H1 (cell line): Measurements from ENCODE around the gene PTPRE. TPM values are rescaled to one million over a fixed set of nuclear protein-coding genes. Genes with fewer than 3 reads are reported as not detected.
A peak's percentile ranks its signal among the peaks of the same experiment; 100 is the strongest.

Source experiments
- CTCF ChIA-PET: fragments of 300-600 bp; sonication (Branson Sonifier 250); formaldehyde crosslinking; loops from one replicate; lab custom pipeline; 2021; ENCODE audit not compliant: partially characterized antibody; lab: Charles Lee
- POLR2A ChIA-PET: fragments of 300-600 bp; sonication (Branson Sonifier 250); formaldehyde crosslinking; loops from one replicate; lab custom pipeline; 2021; ENCODE audit warnings: inconsistent platforms; ENCODE audit not compliant: partially characterized antibody; lab: Charles Lee
- DNase-seq, 2 experiments: peaks; one replicate each; pipeline versions ENCODE4 v3.0.0 to v3.0.0-alpha.2; 2010 to 2022; ENCODE audit warnings: low spot score in 2 of 2, low read depth in 1 of 2, mixed read lengths in 1 of 2
- FAIRE-seq: peaks from 2 replicates; lab custom pipeline; 2011; peaks lifted over from hg19 to GRCh38; lab: Jason Lieb, UNC
- H2AFZ ChIP-seq: 2 replicates; pipeline ENCODE4 v1.8.1; 2012; ENCODE audit warnings: low read length, inconsistent platforms
- H2AK5ac ChIP-seq: 2 replicates; pipeline ENCODE4 v1.6.1; 2013; ENCODE audit warnings: low read depth, low read length
- H2BK120ac ChIP-seq: replicated peaks from 2 replicates; pipeline ENCODE3; 2013; ENCODE audit warnings: low read depth, low read length, inconsistent platforms
- H2BK12ac ChIP-seq: 2 replicates; pipeline ENCODE4 v1.6.1; 2013; ENCODE audit warnings: low read depth, low read length
- H2BK15ac ChIP-seq: 2 replicates; pipeline ENCODE4 v1.6.1; 2013; ENCODE audit warnings: low read length
- H2BK20ac ChIP-seq: 2 replicates; pipeline ENCODE4 v1.6.1; 2013; ENCODE audit warnings: low read length
- H2BK5ac ChIP-seq: 2 replicates; pipeline ENCODE4 v1.6.1; 2013; ENCODE audit warnings: low read depth, low read length
- H3K14ac ChIP-seq: 2 replicates; pipeline ENCODE4 v1.6.1; 2013; ENCODE audit warnings: inconsistent platforms; ENCODE audit not compliant: insufficient read length
- H3K18ac ChIP-seq: 2 replicates; pipeline ENCODE4 v1.6.1; 2013; ENCODE audit warnings: low read length; ENCODE audit errors: extremely low read depth
- H3K23ac ChIP-seq: 2 replicates; pipeline ENCODE4 v1.6.1; 2013; ENCODE audit warnings: inconsistent platforms; ENCODE audit not compliant: insufficient read length
- H3K23me2 ChIP-seq: 2 replicates; pipeline ENCODE4 v1.6.1; 2013; ENCODE audit warnings: low read depth, low read length
- H3K27ac ChIP-seq: 2 replicates; pipeline ENCODE4 v1.6.1; 2011; ENCODE audit warnings: low read depth, low read length, inconsistent platforms
- H3K27me3 ChIP-seq, 4 experiments: replicated peaks in 1 of 4; 1 replicate in 1 of 4; 2 replicates in 3 of 4; pipeline versions ENCODE4 v1.6.1 to v1.8.1; 2011 to 2013; ENCODE audit warnings: low read length in 3 of 4, mild to moderate bottlenecking in 3 of 4, inconsistent platforms in 2 of 4, mixed read lengths in 2 of 4, moderate library complexity in 1 of 4; ENCODE audit not compliant: control insufficient read depth in 3 of 4, insufficient read depth in 3 of 4; ENCODE audit errors: extremely low read depth in 1 of 4
- H3K36me3 ChIP-seq, 4 experiments: 2 replicates each; pipeline versions ENCODE4 v1.6.1 to v1.8.1; 2011 to 2013; ENCODE audit warnings: mild to moderate bottlenecking in 4 of 4, low read length in 3 of 4, moderate library complexity in 2 of 4, control low read depth in 1 of 4, inconsistent platforms in 1 of 4; ENCODE audit not compliant: insufficient read depth in 4 of 4, control insufficient read depth in 2 of 4
- H3K4ac ChIP-seq: replicated peaks from 2 replicates; pipeline ENCODE3; 2013; ENCODE audit warnings: low read length, low read depth, mixed read lengths, inconsistent platforms; ENCODE audit not compliant: insufficient read length
- H3K4me1 ChIP-seq, 4 experiments: replicated peaks in 1 of 4; 1 replicate in 1 of 4; 2 replicates in 3 of 4; pipeline versions ENCODE4 v1.6.1 to v1.8.1; 2011 to 2013; ENCODE audit warnings: low read length in 3 of 4, inconsistent platforms in 2 of 4, mixed read lengths in 1 of 4; ENCODE audit not compliant: insufficient read depth in 4 of 4, control insufficient read depth in 3 of 4
- H3K4me2 ChIP-seq, 2 experiments: 2 replicates each; pipeline versions ENCODE4 v1.6.1 to v1.8.1; 2011 to 2013; ENCODE audit warnings: low read depth in 2 of 2, low read length in 2 of 2, control low read depth in 1 of 2, inconsistent platforms in 1 of 2, mild to moderate bottlenecking in 1 of 2; ENCODE audit not compliant: insufficient read depth in 1 of 2
- H3K4me3 ChIP-seq, 4 experiments: fragments of 200-600, 300-600 bp in 1 of 4; sonication (generic), shearing (Covaris generic), sonication (Bioruptor Twin) in 1 of 4; 2 replicates each; pipeline versions ENCODE4 v1.5.1 to v1.8.1; 2011 to 2016; ENCODE audit warnings: low read length in 4 of 4, low read depth in 3 of 4, control low read depth in 2 of 4, inconsistent platforms in 2 of 4, mild to moderate bottlenecking in 2 of 4, mixed read lengths in 1 of 4, moderate library complexity in 1 of 4; ENCODE audit not compliant: insufficient read depth in 2 of 4; ENCODE audit errors: extremely low read depth in 1 of 4
- H3K56ac ChIP-seq: replicated peaks from 2 replicates; pipeline ENCODE3; 2013; ENCODE audit warnings: low read depth, mild to moderate bottlenecking, mixed read lengths, low read length, inconsistent platforms; ENCODE audit not compliant: insufficient read length
- H3K79me1 ChIP-seq: 2 replicates; pipeline ENCODE4 v1.6.1; 2013; ENCODE audit warnings: low read depth, low read length, control low read depth
- H3K79me2 ChIP-seq, 2 experiments: 2 replicates each; pipeline versions ENCODE4 v1.6.1 to v1.8.1; 2012 to 2013; ENCODE audit warnings: low read length in 2 of 2, mild to moderate bottlenecking in 2 of 2, inconsistent platforms in 1 of 2; ENCODE audit not compliant: insufficient read depth in 2 of 2, control insufficient read depth in 1 of 2
- H3K9ac ChIP-seq, 4 experiments: replicated peaks in 1 of 4; 1 replicate in 1 of 4; 2 replicates in 3 of 4; pipeline versions ENCODE4 v1.6.1 to v1.8.1; 2011 to 2013; ENCODE audit warnings: low read depth in 3 of 4, low read length in 3 of 4, control low read depth in 2 of 4, mild to moderate bottlenecking in 2 of 4, moderate library complexity in 2 of 4, inconsistent platforms in 1 of 4; ENCODE audit errors: extremely low read depth in 1 of 4
- H3K9me3 ChIP-seq, 2 experiments: 2 replicates each; pipeline versions ENCODE4 v1.6.1 to v1.8.1; 2012 to 2013; ENCODE audit warnings: mild to moderate bottlenecking in 2 of 2, moderate library complexity in 2 of 2, control low read depth in 1 of 2, inconsistent platforms in 1 of 2, low read depth in 1 of 2, low read length in 1 of 2, mixed read lengths in 1 of 2; ENCODE audit not compliant: insufficient read depth in 2 of 2
- H4K20me1 ChIP-seq, 2 experiments: replicated peaks in 1 of 2; 2 replicates each; pipeline versions ENCODE3 to v1.8.1; 2011 to 2013; ENCODE audit warnings: inconsistent platforms in 2 of 2, low read length in 2 of 2, mild to moderate bottlenecking in 1 of 2; ENCODE audit not compliant: insufficient read depth in 2 of 2, control insufficient read depth in 1 of 2
- H4K5ac ChIP-seq: 2 replicates; pipeline ENCODE4 v1.6.1; 2013; ENCODE audit warnings: low read length, low read depth, mixed read lengths, inconsistent platforms; ENCODE audit not compliant: insufficient read length
- H4K8ac ChIP-seq: 2 replicates; pipeline ENCODE4 v1.8.0; 2013; ENCODE audit warnings: mild to moderate bottlenecking, moderate library complexity, low read length, inconsistent platforms; ENCODE audit not compliant: insufficient read depth; ENCODE audit errors: extremely low read depth
- H4K91ac ChIP-seq: replicated peaks from 2 replicates; pipeline ENCODE3; 2013; ENCODE audit warnings: low read length, mixed read lengths, inconsistent platforms; ENCODE audit not compliant: insufficient read length
- ASH2L ChIP-seq: fragments of 200-600, 300-600 bp; sonication (generic); IDR thresholded peaks from one replicate; pipeline ENCODE4 v1.7.1; 2017; ENCODE audit warnings: low read length
- BACH1 ChIP-seq: IDR thresholded peaks from 2 replicates; pipeline ENCODE4 v1.6.1; 2012; ENCODE audit warnings: low read length, improper control_type of control experiment
- BRCA1 ChIP-seq: IDR thresholded peaks from 2 replicates; pipeline ENCODE4 v1.6.1; 2012; ENCODE audit warnings: low read depth, low read length, improper control_type of control experiment
- CBX8 ChIP-seq: fragments of 300-800, 300-1000 bp; sonication (generic); IDR thresholded peaks from 2 replicates; pipeline ENCODE4 v1.7.1; 2016; ENCODE audit warnings: low read depth, low read length, borderline replicate concordance
- EGR1 ChIP-seq: IDR thresholded peaks from 2 replicates; pipeline ENCODE4 v1.6.1; 2011; ENCODE audit warnings: low read depth, low read length, borderline replicate concordance
- GTF2F1 ChIP-seq: IDR thresholded peaks from 2 replicates; pipeline ENCODE4 v1.6.1; 2012; ENCODE audit warnings: low read depth, low read length, improper control_type of control experiment, borderline replicate concordance
- NANOG ChIP-seq: IDR thresholded peaks from 2 replicates; pipeline ENCODE4 v1.6.1; 2011; ENCODE audit warnings: low read length, low read depth, mild to moderate bottlenecking, inconsistent platforms; ENCODE audit not compliant: insufficient read depth, poor library complexity, severe bottlenecking
- RBBP5 ChIP-seq: IDR thresholded peaks from 2 replicates; pipeline ENCODE4 v1.7.1; 2012; ENCODE audit warnings: low read depth, mild to moderate bottlenecking, inconsistent platforms, low read length, moderate library complexity, borderline replicate concordance
- SIN3A ChIP-seq, 2 experiments: IDR thresholded peaks in 1 of 2; conservative IDR thresholded peaks in 1 of 2; 2 replicates each; pipeline ENCODE4 v1.6.1; 2011 to 2012; ENCODE audit warnings: low read length in 2 of 2, improper control_type of control experiment in 1 of 2, low read depth in 1 of 2, mild to moderate bottlenecking in 1 of 2
- SIX5 ChIP-seq: IDR thresholded peaks from 2 replicates; pipeline ENCODE4 v1.6.1; 2011; ENCODE audit warnings: mild to moderate bottlenecking, low read depth, low read length
- TBP ChIP-seq: IDR thresholded peaks from 2 replicates; pipeline ENCODE4 v1.6.1; 2011; ENCODE audit warnings: low read depth, low read length, improper control_type of control experiment
- TCF12 ChIP-seq: IDR thresholded peaks from 2 replicates; pipeline ENCODE4 v1.6.1; 2011; ENCODE audit warnings: low read depth, mild to moderate bottlenecking, low read length
- WGBS, 2 experiments: shearing (Covaris generic) in 1 of 2; methylation state at CpG; one replicate each; pipeline versions ENCODE4 v1.1.6 to v1.1.7; 2013 to 2015; ENCODE audit warnings: low lambda C conversion rate in 2 of 2, mixed read lengths in 2 of 2, inconsistent platforms in 1 of 2, low coverage in 1 of 2, missing lambda C conversion rate in 1 of 2; ENCODE audit not compliant: insufficient replicate concordance in 2 of 2, insufficient coverage in 1 of 2, insufficient read length in 1 of 2; ENCODE audit errors: extremely low coverage in 1 of 2, missing lambda C conversion rate in 1 of 2; 5-methylcytosine and 5-hydroxymethylcytosine counted together
- polyA plus RNA-seq, 7 experiments: library from polyadenylated mRNA; depleted of rRNA in 3 of 7; stranded (reverse) in 5 of 7; unstranded in 2 of 7; fragments of >200 nt in 5 of 7; fragments of 200-250 nt in 2 of 7; gene quantifications; 1 replicate in 5 of 7; 2 replicates in 1 of 7; 4 replicates in 1 of 7; pipeline versions ENCODE4 v1.2.1 to v1.2.3, GENCODE V29; 2011 to 2013; ENCODE audit warnings: missing spikeins in 2 of 7, mixed read lengths in 2 of 7
- total RNA-seq: library from RNA; stranded (reverse); fragmentation: NEBNext Ultra II Directional; extraction: Animal tissue kit (Norgen Biotek cat#: 25700); gene quantifications from 2 replicates; pipeline ENCODE4 v1.2.1, GENCODE V29; 2021

The PTPRE gene
- total and polyA plus RNA-seq, 2 of the 8 experiments (the other 6 are each of a cell fraction or from before 2014, with no cell fraction given): 0.33 to 0.54 TPM

- Histone ChIP-seq H3K79me1 (0 out of 2 replicates have a peak, but pooled peaks cover 2% of the 10 kb centered on the region), H2BK12ac (no peak overlapping the region), H3K56ac (no peak overlapping the region), H3K27ac (no peak overlapping the region), H3K18ac (no peak overlapping the region), H2BK5ac (no peak overlapping the region), H3K14ac (no peak overlapping the region), H3K4me1 (peaks cover 0 to 3% (median 0%) of the 10 kb centered on the region in 4 experiments; a peak in 1 of 7 replicates), H4K20me1 (peaks cover 0 to 7% of the 10 kb centered on the region in 2 experiments), H3K27me3 (0 out of 7 replicates have a peak, but pooled peaks cover 0 to 2% (median 0%) of the 10 kb centered on the region in 4 experiments), H2BK20ac (no peak overlapping the region), H2BK15ac (no peak overlapping the region), H4K5ac (no peak overlapping the region)
- CTCF ChIA-PET: interaction anchor here (0.6 to 5.4 kb wide), 18 partner anchors 8 to 195 kb away, joined by 3 to 52 read pairs (median 12); partner anchors contain the start of gene PTPRE
- TF ChIP-seq EGR1 (no peak), ASH2L (no peak), GTF2F1 (no peak), NANOG (no peak), RBBP5 (no peak), TCF12 (no peak), SIN3A (conservative IDR thresholded peaks at IDR 0.05 in 1 of 2, IDR thresholded peaks at IDR 0.05 in 1 of 2; ENCODE audit: low read depth in 1 of 2, low read length in 2 of 2) (no peak), BRCA1 (no peak), SIX5 (no peak), TBP (no peak), CBX8 (no peak), BACH1 (no peak)
- TF ChIP-seq, all 59 proteins: peak for 0
- POLR2A ChIA-PET: no interaction called here
- no peak overlapping the region for H2AK5ac ChIP-seq
- H3K4me2 ChIP-seq: no peak overlapping the region
- no peak overlapping the region; a peak in 1 of 7 replicates for H3K9ac ChIP-seq
- no peak overlapping the region for H3K23ac ChIP-seq
- DNase-seq (no peak), FAIRE-seq (no peak)
- no peak overlapping the region for H4K91ac ChIP-seq
- H2AFZ ChIP-seq: no peak overlapping the region
- H3K79me2 ChIP-seq: no peaks in the 10 kb centered on the region
- no peaks in the 10 kb centered on the region for H3K36me3 ChIP-seq
- H4K8ac ChIP-seq: peak overlapping the region; percentile 15; the same call in 1 of the 2 replicates
- no peak overlapping the region for H3K4me3 ChIP-seq
- 92% methylated on average over 16 of the region's 17 CpGs; no CpG with 5 or more reads in 1 of the 2 experiments for WGBS, 2 experiments
- H3K9me3 ChIP-seq: no peaks in the 10 kb centered on the region
- H3K23me2 ChIP-seq: peaks cover 8% of the 10 kb centered on the region; the same call in 1 of the 2 replicates
- no peak overlapping the region for H2BK120ac ChIP-seq
- no peak overlapping the region for H3K4ac ChIP-seq
Observed at GRCh38 chr10:128070721-128071416, 164.0 kb downstream of the PTPRE start.
